ENCODE data around the gene ZNF831.

DNA sequence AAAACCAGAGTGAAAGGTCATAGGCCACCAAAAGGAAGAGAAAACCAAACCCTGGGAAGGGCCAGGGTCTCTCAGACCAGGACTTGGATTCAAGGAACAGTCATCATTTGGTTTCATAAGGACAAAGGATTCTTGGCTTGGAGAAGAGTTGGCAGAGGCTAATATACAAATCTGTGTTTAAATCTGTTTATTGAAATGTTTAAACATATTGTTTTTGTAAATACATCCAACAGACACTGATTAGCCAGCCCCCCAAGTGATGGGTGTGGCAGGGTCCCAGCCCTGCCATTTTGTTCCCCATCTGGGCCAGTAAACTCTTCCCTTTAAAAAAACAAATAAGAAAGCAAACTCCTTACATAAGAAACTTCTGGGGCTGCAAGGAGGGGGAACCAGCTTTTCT, 6.1 kb upstream of the ZNF831 start:
- no peak for TF ChIP-seq CTCF (IDR thresholded peaks at IDR 0.05)
- TF ChIP-seq POLR2A (IDR thresholded peaks at IDR 0.05): no peak
- TF ChIP-seq EP300 (IDR thresholded peaks at IDR 0.05; ENCODE audit: low read depth): no peak
